CD4-positive, alpha-beta T cell treated with Interleukin-1 beta for 1 hour (primary cell): ENCODE measurements around the gene RBCK1.

Experiments used
- DNase-seq, 2 donors: peaks; one replicate each; pipeline ENCODE4 v3.0.0-alpha.2; 2020 to 2022

RBCK1 gene

DNA sequence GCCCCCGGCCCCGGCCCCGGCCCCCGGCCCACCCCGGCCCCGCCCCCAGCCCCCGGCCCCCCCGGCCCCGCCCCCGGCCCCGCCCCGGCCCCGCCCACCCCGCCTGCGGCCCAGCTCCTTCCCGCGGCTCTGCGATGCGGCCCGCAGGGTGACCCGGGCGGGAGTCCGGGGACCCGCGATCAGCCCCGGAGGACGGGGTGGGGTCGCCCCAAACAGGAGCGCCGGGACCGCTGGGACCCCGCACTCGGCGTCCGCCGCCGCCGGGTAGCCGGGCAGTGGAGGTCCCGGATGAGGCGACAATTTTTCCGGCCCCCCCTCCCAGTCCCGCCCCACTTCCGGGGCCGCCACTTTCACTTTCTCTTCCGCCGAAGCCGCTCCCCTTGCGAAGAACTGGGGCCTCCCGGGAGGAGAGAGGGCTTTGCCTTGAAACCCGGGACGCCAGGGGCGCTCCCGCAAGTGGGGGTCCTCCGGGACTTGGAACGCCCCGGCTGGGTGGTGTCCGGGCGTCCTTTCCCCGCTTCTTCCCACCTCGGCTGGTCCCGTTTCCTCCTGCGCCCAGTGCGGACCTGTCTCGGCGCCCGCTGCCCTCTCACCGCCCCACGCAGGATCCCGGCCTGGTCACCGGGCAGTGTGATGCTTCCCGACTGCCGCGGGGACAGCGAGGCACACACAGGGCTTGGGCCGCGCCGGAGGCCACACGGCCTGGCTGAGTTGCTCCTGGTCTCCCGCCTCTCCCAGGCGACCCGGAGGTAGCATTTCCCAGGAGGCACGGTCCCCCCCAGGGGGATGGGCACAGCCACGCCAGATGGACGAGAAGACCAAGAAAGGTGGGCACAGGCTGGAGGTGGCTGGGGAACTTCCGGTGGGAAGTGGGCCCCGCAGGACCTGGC is at the start of gene RBCK1:
RBCK1 (plus strand) TSS at position 347 of the 890 bp plus-strand sequence; CDS start at position 806, 459 bp downstream.
- DNase-seq: peak; percentile 88 to 90

DNA sequence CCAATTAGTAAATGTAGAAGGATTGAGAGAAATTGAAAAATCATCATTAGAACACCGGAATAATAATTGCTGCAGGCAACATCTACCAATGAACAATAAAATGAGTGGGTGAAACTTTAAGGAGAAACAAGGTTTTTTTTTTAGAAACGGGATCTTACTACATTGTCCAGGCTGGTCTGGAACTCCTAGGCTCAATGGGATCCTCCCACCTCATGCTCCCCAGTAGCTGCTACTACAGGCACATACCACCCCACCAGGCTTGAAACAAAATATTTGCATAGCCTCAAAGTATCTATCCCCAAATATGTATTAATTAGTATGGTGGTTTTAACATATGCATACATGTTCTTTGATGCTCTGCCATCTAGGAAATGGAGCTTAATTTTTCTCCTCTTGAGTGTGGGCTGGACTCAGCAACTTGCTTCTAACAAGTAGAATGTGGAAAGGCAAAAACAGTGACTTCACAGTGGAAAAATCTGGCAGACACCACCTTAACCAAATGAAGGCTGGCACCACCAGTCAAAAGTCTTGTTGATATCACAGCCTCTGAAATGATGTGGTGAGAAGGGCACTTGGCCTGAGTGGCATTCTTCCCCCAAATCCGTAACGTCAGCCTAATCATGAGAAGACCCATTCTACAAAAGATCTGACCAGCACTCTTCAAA is 49.1 kb upstream of the RBCK1 start:
- DNase-seq: no peak

DNA sequence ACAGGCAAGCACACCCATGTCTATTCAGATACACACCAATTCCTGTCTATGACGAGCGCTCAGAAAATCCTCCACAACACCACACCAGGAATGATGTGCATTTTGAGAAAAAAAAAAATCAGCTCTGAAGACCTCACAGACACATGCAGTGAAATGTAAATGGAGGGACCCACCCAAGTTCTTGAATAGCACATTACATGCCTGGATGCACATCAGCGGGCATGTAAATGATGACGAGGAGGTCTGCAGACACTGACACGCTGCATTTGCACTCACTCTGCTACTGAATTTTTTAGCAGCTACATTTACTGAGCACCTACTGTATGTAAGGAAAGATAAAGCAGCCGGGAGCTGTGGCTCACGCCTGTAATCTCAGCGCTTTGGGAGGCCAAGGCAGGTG is 46.5 kb upstream of the RBCK1 start:
- DNase-seq: no peak

DNA sequence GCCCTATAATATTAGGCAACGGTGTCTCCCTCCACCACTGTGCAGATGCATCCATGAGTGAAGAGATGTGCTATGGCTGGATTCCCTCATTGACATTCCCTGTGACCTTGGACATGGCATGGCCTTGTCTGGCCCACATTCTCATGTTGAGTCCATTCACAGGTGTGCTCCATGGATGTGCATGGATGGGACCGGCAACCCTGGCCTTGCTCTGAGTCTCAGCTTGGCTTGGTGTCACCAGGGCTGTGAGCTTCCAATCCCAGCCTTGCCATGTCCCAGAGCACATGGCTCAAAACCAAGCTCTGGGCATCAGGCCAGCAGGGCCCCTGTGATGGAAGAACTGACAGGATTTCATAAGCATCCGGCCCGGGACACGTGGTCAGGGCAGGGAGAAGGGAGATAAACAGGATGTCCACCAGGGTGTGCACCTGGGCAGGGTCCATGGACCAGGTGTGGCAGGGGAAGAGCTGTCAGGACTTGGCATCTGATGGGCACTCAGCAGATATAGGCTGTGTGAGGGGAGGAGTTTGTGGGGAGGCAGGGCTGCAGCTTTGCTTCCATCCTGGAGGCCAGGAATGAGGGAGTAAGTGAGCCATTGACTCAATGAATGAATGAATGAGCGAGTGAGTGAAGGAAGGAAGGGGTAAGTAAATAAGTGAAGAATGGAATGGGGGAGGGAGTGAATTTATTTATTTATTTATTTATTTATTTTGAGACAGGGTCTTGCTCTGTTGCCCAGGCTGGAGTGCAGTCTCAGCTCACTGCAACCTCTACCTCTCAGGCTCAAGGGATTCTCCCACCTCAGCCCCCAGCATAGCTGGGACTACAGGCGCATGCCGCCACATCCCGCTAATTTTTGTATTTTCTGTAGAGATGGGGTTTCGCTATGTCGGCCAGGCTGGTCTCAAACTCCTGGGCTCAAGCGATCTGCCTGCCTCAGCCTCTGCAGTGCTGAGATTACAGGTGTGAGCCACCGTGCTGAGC is 45.5 kb upstream of the RBCK1 start:
- peak in 1 of 2 donors; percentile 52 for DNase-seq

DNA sequence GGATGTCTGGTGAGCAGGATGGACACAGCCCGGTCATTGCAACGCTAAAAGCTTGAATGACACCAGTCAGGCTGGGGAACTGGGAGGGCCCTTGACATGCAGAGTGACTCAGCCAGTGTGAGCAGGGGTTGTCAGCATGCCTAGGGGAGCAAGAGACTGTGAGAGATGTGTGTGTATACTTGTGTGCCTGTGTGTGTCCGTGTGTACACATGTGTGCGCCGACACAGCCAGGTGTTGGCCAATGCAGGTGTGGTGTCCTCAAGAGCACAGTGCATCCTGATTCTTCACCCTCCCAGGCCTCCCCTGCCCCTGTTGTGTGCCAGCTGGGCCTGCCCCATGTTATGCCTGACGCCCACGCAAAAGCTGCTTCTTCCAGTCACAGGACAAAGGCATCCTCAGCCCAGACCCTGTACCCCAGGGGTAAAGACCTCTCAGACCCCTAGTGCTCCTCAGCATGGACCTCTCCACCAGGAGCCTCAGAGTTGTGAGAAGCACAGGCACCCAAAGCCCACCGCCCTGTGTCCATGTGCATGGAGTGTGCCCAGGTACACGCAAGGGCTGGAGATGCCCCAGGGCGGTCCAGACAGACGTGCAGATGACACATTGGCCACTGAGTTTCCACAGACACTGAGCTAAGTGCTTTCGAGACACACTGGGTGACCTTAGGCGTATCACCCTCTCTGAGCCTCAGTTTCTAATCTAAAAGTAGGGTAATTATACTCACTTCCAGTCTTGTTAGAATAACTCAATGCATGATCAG is 44.6 kb upstream of the RBCK1 start:
- DNase-seq: peak in 1 of 2 donors; percentile 17

DNA sequence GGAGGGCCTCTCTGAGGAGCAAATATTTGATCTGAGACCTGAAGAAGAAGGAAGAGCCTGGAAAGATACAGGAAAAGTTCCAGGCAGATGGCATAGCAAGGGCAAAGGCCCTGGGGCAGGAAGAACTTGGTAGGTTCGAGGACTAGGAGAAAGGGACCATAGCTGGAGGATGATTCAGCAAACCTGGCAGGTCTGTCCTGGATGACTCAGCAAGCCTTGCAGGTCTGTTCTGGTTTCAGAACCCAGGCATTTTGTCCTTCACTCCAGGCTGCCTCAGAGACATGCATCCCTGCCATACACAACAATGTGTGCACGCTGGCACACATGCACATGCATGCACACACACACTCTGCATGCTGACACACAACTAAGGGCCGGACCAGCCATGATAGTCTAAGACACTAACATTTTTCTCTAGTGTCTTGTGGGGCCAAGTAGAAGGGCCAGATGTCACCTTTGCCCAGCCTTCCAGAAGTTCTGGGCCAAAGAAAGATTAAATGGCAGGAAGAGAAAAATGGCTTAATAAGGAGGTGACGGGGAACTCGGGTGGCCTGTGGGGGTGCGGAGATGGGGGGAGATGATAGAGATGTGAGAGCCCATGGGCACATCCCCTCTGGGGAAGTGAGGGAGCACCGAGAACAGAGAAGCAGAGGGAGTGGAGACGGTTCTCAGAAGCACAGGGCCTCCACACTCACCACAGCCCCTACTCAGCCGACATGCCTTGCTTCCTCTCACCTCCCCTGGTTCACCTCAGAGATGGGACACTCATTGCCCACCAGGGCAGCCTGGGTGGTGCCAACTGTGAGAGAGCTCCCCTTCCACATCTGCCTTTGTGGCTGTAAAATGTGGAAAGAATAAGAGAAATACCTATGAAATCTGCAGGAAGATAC is 42.9 kb upstream of the RBCK1 start:
- no peak for DNase-seq

DNA sequence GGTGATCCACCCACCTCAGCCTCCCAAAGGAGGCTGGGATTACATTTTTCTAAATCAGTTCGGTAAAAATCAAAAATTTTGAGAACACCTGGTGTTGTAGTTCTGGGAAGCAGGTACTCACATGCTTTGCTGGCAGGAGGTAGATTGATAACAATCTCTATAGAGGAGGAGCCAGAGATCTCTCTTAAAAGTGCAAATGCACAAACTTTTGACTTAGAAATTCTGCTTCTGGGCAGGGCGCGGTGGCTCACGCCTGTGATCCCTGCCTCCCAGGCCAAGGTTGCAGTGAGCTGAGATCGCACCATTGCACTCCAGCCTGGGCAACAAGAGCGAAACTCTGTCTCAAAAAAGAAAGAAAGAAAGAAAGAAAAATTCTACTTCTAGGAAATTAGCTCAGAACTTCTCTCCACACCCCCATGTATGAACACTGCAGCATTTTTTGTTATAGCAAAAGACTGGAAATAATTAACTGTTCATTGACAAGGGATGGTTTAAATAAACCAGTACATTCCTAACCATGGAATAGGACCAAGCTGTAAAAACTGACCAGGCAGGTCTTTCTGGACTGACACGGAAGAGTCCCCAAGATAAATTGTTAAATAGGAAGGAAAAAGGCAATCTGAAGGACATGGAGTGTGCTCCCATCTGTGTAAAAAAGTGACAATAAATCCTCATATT is 41.9 kb upstream of the RBCK1 start:
- DNase-seq: no peak

DNA sequence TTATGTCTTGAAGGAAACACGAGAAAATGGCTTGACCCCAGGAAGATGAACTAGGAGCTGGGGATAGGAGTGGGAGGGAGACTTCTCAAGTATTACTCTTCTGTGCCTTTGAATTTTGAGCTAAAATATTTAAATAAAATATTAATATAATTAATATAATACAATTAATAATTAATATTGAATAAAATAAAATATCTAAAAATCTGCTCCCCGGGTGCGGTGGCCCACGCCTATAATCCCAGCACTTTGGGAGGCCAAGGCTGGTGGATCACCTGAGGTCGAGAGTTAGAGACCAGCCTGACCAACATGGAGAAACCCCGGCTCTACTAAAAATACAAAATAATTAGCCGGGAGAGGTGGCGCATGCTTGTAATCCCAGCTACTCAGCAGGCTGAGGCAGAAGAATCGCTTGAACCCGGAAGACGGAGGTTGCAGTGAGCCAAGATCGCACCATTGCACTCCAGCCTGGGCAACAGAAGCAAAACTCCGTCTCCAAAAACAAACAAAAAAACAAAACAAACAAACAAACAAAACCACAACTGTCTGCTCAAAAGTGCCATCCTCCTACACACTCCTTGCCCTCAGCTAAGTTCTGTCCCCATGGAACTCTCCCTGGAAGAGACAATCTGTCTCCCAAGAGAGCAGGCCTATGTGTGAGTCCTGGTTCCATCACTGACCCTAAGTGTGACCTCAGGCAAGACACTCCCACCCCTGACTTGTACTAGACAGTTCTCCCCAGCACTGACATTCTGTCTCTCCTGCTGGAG is 41.2 kb upstream of the RBCK1 start:
- no peak for DNase-seq

DNA sequence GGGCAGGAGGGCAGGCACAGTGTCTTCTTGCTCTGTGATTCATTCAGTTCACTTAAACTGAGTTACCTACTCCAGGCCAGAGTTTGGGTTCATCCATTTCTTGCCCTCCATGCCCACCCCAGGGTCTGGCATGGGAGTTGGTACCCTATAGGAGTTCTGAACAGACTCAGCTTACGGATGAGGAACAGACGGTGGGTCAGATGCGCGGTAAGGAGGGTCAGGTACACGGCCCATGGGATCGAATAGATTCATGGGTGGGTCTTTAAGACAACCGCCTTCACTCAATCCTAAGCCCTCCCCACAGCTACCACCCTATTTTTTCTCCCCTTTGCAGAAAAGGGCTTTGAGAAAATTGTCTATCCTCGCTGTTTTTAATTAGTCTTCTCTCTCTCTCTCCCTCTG is 40.6 kb upstream of the RBCK1 start:
- DNase-seq: no peak

DNA sequence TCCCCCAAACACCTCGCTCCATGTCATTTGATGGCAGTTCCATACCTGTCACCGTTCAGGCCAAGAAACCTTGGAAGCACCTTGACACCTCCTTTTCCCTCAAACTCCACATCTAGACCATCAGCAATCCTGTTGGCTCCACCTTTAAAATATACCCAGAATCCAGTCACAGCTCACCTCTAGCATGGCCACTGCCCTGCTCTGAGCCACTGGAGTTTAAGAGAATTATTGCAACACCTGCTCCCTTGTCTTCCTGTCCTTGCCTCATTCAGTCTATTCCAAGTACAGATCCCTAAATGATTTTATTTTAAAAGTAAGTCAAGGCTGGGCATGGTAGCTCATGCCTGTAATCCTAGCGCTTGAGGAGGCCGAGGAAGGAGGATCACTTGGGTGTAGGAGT is 39.2 kb upstream of the RBCK1 start:
- DNase-seq: no peak

DNA sequence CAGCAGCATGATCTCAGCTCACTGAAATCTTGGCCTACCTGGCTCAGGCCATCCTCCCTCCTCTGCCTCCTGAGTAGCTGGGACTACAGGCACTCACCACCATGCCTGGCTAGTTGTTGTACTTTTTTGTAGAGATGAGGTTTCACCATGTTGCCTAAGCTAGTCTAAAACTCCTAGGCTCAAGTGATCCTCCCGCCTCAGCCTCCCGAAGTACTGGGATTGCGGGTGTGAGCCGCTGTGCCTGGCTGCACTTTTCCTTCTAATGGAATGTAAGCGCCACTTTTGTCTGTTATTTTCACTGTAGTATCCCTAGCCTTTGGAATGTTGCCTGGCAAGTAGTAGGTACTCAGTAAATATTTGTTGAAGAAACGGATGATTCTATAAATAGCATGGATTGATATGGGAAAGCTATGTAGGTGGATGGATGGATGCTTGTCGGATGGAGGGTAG is 37.9 kb upstream of the RBCK1 start:
- no peak for DNase-seq

DNA sequence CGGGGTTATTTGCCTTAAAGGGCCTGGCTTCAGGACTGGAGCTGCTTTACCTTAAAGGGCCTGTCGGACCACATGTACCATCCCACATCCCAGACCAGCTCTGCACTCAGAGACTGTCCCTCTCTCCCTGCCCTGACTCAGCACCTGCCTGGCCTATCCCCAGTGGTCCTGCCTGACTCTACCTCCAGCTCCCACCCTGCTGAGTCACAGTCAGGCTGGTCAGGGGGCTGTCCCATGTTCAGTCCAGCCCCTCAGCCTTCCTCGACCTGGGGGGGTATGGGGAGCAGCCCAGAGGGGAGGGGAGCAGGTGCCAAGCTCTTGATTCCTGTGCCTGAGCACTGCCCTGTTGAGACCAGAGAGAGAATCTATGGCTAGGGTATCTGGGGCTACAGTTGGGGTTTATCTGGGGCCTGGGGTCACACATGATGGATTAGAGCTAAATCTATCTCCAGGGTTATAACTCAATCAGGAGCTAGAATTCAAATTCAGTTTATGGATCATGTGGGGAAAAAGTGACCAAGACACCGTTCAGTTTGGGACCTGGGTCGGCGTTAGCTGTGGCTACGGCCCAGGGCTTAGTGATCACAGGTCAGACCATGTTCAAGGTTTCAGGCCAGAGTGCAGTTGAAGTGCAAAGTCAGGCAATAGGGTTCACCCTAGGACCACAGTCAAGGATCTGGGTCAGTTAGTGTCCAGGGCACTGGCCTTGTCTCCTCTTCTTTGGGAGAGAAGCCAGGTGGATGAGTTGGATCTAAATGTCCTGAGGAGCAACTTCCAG is 36.9 kb upstream of the RBCK1 start:
- no peak for DNase-seq

DNA sequence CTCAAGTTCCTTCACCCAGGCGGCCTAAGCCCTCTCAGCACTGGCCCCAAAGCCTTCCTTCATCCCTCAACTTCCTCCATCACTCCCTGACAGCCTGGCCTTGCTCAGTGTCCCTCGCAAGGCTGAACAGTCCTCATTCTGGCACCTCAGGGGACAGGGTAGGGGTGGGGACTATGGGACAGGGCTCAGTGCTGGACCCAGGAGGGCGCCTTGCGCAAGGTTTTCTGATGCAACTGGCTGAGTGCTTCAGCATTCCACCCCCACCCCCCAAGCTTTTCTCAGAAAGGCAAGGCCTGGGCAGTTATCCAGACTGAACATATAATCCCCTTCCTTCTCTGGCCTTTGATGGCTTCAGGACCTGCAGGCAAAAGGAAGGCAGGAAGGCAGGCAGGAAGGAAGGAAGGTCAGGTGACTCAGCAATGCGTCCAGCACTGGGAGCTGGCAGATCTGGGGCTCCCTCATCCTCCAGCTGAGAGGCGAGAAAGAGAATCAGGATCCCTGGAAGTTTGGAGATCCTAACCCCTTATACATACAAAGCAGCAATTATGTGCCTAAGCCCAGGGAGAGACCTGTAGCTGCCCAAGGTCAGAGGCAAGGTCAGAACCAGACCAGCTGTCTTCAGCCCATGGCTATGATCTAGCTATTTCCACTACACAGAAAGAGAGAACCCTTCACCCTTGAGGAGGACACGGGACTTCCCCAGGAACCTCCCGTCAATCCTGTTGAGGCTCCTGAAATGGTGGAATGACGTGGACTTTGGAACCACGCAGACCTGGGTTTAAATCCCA is 36.1 kb upstream of the RBCK1 start:
- DNase-seq: peak in 1 of 2 donors; percentile 62

DNA sequence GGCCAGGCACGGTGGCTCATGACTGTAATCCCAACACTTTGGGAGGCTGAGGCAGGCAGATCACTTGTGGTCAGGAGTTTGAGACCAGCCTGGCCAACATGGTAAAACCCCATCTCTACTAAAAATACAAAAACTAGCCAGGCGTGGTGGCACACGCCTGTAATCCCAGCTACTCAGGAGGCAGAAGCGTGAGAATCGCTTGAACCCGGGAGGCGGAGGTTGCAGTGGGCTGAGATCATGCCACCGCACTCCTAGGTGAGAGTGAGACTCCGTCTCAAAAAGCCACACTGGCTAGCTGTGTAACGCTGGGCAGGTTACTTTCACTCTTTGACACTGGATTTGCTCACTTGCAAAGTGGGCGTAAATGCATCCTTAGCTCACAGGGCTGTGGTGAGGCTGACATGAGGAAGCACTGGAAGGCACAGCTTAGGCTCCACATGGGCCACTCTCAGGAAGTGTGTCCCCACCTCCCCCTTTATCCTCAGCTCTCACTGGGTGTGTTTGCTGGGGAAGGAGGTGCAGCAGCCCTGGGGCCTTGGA is 35.5 kb upstream of the RBCK1 start:
- DNase-seq: peak in 1 of 2 donors; percentile 17

DNA sequence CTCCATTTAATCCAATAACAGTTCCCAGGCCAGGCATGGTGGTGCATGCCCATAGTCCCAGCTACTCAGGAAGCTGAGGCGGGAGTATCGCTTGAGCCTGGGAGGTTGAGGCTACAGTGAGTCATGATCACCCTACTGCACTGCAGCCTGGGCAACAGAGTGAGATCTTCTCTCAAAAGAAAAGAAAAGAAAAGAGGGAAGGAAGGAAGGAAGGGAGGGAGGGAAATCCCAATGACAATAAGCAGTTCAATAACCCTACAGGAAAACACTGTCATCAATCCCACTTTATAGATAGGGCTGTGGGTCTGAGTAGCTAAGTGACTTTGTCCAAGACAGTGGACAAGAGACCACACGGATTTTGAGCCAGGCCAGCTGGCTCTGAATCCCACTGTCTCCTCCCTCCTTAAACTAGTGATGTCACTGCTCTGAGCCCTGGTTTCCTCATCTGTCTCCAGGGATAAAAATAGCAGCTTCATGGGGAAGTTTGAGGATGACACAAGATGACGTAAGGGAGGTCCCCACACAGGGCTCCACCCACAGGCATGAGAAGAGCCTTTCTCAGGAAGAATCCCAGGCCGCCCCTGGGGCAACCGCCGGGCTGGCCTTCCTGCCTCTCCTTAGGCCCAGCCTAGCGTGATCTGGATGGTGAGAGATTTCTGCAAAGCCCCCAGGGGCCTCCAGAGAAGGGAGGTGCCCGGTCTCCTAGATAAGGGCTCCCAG is 34.8 kb upstream of the RBCK1 start:
- DNase-seq: peak in 1 of 2 donors; percentile 72

DNA sequence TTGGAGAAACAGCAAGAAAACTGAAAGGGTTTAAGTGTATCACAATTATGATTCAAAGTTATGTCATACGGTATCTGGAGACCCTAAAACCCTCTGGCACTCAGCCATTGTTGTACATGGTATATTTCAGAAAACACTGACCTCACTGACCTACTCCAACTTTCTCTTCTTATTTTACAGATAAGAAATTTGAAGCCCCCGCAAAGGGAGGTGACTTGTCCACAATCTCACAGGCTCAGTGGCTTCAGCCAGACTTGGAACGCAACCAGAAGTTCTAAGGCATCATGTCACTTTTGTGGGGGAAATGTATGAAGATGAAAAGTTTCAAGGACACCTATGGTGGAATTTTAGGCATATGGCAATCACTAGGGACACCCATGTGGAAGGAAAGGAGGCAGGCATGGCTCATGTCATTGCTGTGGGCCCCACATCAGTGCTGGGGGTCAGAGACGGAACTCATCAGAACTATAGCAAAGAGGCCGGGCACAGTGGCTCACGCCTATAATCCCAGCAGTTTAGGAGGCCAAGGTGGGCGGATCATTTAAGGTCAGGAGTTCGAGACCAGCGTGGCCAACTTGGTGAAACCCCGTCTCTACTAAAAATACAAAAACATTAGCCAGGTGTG is 32.7 kb upstream of the RBCK1 start:
- DNase-seq: no peak
